Spinal cord (tissue), 10 donors: ENCODE measurements around the gene ETFRF1. TPM values are rescaled to one million over a fixed set of nuclear protein-coding genes. Genes with fewer than 3 reads are reported as not detected.

Experiments
- DNase-seq, 6 donors: peaks; one replicate each; pipeline versions ENCODE4 v3.0.0 to v3.0.0-alpha.2; 2013 to 2015; ENCODE audit warnings: low spot score in 6 of 6, low read depth in 4 of 6
- H3K27ac ChIP-seq: one replicate; pipeline ENCODE4 v1.5.1; 2013; ENCODE audit warnings: low read depth, low read length, control low read depth
- H3K27me3 ChIP-seq: one replicate; pipeline ENCODE4 v1.6.1; 2013; ENCODE audit warnings: low read length; ENCODE audit not compliant: control insufficient read depth, insufficient read depth
- H3K36me3 ChIP-seq: one replicate; pipeline ENCODE4 v1.6.1; 2013; ENCODE audit warnings: low read length; ENCODE audit not compliant: control insufficient read depth, insufficient read depth
- H3K4me1 ChIP-seq: one replicate; pipeline ENCODE4 v1.6.1; 2013; ENCODE audit warnings: low read length; ENCODE audit not compliant: control insufficient read depth, insufficient read depth
- H3K4me3 ChIP-seq: one replicate; pipeline ENCODE4 v1.5.1; 2013; ENCODE audit warnings: low read depth, low read length, control low read depth
- H3K9me3 ChIP-seq: one replicate; pipeline ENCODE4 v1.6.1; 2013; ENCODE audit warnings: low read length; ENCODE audit not compliant: control insufficient read depth, insufficient read depth
- WGBS: methylation state at CpG from one replicate; pipeline ENCODE4 v1.1.5; 2013; ENCODE audit warnings: missing lambda C conversion rate; ENCODE audit not compliant: insufficient coverage; 5-methylcytosine and 5-hydroxymethylcytosine counted together
- long read RNA-seq, 4 donors: transcript quantifications; one replicate each; lab custom pipeline, GENCODE V29; 2026
- polyA plus RNA-seq, 2 donors: library from polyadenylated mRNA; unstranded; fragments of 120-200 nt; gene quantifications; one replicate each; pipeline ENCODE4 v1.2.1, GENCODE V29; 2013; ENCODE audit not compliant: insufficient read length in 2 of 2
- total RNA-seq, 2 donors: library from RNA; depleted of rRNA in 1 of 2; stranded (reverse); fragments of 120-200 nt in 1 of 2; fragments of >200 nt in 1 of 2; gene quantifications; one replicate each; pipeline versions ENCODE4 v1.2.3 to v1.2.4, GENCODE V29; 2013 to 2014
- donor health status: healthy.

The ETFRF1 gene, protein sequence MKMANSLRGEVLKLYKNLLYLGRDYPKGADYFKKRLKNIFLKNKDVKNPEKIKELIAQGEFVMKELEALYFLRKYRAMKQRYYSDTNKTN
- 10 to 100 TPM; 33.9 to 55.8 TPM for total RNA-seq
- 10 to 100 TPM; 53.1 to 68.8 TPM for polyA plus RNA-seq
- long read RNA-seq, donor 1, transcript ETFRF1-201 (3 exons, 1,134 nt): major isoform, 40 of 79 reads
- long read RNA-seq, donor 1, transcript ETFRF1-211 (3 exons, 1,259 nt): minor isoform, 6 of 79 reads
- long read RNA-seq, donor 1, partial matches to known transcripts: 27 of 79 reads
- long read RNA-seq, donor 1, other reads (novel, unspliced or antisense): 0 of 79 reads
- long read RNA-seq, donor 2, transcript ETFRF1-201 (3 exons, 1,134 nt): major isoform, 10 of 13 reads
- long read RNA-seq, donor 2, partial matches to known transcripts: 0 of 13 reads
- long read RNA-seq, donor 2, other reads (novel, unspliced or antisense): 0 of 13 reads
- long read RNA-seq, donor 3, transcript ETFRF1-201 (3 exons, 1,134 nt): major isoform, 14 of 20 reads
- long read RNA-seq, donor 3, transcript ETFRF1-211 (3 exons, 1,259 nt): minor isoform, 5 of 20 reads
- long read RNA-seq, donor 3, partial matches to known transcripts: 0 of 20 reads
- long read RNA-seq, donor 3, other reads (novel, unspliced or antisense): 0 of 20 reads
- long read RNA-seq, donor 4, transcript ETFRF1-201 (3 exons, 1,134 nt): major isoform, 27 of 40 reads
- long read RNA-seq, donor 4, partial matches to known transcripts: 12 of 40 reads
- long read RNA-seq, donor 4, other reads (novel, unspliced or antisense): 0 of 40 reads

DNA sequence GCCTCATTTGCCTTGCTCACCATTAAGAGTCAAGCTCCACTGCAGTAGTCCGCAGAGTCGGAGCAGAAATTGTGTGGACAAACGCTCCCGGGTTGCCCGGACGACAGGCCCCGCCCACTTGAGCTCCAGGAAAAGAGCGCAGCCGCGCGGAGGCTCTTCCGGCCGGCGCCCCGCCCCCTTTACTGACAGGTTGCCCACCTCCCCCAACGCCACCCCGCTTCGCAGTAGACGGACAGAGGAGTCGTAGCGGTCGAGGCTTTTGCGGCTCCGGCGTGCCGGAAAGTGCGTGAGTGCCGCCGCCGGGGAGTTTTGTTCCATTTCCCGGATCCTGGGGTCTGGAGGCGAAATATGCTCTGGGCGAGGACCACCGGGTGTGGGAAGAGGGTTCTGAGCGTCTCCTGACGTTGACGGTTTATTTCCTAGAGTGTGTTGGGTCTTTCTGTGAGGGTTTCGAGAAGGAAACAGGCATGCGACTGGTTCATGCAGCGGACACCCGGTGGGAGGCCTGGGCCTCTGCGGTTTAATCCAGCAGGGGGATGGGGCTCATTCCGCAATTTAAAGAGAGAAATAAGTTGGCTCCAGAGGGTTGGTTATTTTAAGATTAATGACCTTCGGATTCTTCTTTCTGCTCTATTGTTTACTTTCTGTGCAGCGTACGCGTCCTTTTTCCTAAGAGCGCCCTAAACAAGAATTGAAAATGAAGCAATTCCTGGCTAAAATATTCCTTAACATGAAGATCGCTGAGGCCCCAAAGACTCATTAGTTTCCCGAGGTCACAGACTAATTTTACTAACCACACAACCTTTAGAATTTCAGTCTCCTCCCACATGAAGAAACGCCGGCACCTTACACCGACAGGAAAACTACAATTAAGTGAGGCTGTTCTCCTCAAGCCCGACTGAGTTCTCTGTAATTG lies at the start of gene ETFRF1, which contains the start of gene DNAI7:
Gene ETFRF1 (plus strand): TSS at position 182 of the 916 bp plus-strand sequence. CDS start 8,720 bp downstream, outside the sequence.
Gene DNAI7 (minus strand): TSS at position 105 of the 916 bp plus-strand sequence. CDS start 82 bp downstream, at position 23.
- H3K4me1 ChIP-seq: no peaks in the 10 kb centered on the region
- peak; percentile 82 to 99 (median 93) for DNase-seq
- no peaks in the 10 kb centered on the region for H3K9me3 ChIP-seq
- under 1% methylated on average over 52 of the region's 54 CpGs for WGBS
- H3K27me3 ChIP-seq: no peaks in the 10 kb centered on the region
- peak within 1 kb of the TSS; percentile 98 for H3K27ac ChIP-seq
- H3K36me3 ChIP-seq: no peaks in the 10 kb centered on the region
- H3K4me3 ChIP-seq: peak within 1 kb of the TSS; percentile 89

DNA sequence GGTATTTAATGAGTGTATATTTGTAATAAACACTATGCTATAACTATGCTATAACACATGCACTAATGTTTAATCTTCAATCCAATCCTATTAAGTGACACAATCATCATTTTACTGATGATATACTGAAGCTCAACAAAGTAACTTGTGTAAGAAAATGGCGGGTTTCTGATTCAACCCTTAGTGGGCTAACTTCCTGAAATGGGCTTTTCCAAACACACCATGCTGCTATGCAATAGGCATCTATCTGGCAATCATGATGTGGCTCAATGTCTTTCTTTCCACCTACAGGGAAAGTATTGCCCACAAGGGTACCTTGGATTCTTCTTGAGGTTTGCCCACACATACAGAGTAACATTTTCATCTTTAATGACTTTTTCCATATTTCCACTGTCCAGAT lies 48.4 kb upstream of the ETFRF1 start:
- H3K27me3 ChIP-seq: no peaks in the 10 kb centered on the region
- H3K4me3 ChIP-seq: no peak overlapping the region
- WGBS: no CpG with 5 or more reads among the region's 1 CpG
- DNase-seq: no peak
- no peaks in the 10 kb centered on the region for H3K9me3 ChIP-seq
- no peaks in the 10 kb centered on the region for H3K4me1 ChIP-seq
- no peaks in the 10 kb centered on the region for H3K36me3 ChIP-seq
- no peak overlapping the region for H3K27ac ChIP-seq

DNA sequence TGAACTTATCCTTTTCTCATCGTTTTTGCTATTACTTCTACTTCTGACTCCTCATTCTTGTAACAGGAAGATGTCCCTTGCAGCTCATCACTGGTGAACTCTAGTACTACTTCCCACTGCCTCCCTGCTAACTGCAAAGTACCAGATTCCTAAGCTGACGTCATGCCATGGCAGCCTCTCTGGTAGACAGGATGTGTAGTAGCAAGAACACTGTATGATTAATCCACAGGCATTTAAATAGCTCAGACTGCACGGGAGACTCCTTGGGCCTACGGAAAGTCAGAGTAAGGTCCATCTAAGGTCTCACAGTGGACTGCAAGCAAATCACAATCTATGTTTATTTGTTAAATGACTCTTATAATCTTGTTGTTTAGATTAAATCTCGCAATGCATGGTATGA lies 43.6 kb upstream of the ETFRF1 start:
- WGBS: 56% methylated on average over 2 of the region's 5 CpGs

GRCh38 chr12:25152055-25152454 lies 43.0 kb upstream of the ETFRF1 start:
- Histone ChIP-seq H3K27ac (no peak overlapping the region), H3K27me3 (no peaks in the 10 kb centered on the region), H3K4me1 (no peaks in the 10 kb centered on the region), H3K36me3 (no peaks in the 10 kb centered on the region), H3K4me3 (no peak overlapping the region), H3K9me3 (no peaks in the 10 kb centered on the region)
- WGBS: no CpG with 5 or more reads among the region's 5 CpGs
- no peak for DNase-seq

More for the DNA sequence above, 43.6 kb upstream of the ETFRF1 start:
- Histone ChIP-seq H3K36me3 (no peaks in the 10 kb centered on the region), H3K4me3 (no peak overlapping the region), H3K9me3 (no peaks in the 10 kb centered on the region), H3K4me1 (no peaks in the 10 kb centered on the region), H3K27me3 (no peaks in the 10 kb centered on the region), H3K27ac (no peak overlapping the region)
- DNase-seq: peak in 2 of 6 donors; percentile 13 to 36

DNA sequence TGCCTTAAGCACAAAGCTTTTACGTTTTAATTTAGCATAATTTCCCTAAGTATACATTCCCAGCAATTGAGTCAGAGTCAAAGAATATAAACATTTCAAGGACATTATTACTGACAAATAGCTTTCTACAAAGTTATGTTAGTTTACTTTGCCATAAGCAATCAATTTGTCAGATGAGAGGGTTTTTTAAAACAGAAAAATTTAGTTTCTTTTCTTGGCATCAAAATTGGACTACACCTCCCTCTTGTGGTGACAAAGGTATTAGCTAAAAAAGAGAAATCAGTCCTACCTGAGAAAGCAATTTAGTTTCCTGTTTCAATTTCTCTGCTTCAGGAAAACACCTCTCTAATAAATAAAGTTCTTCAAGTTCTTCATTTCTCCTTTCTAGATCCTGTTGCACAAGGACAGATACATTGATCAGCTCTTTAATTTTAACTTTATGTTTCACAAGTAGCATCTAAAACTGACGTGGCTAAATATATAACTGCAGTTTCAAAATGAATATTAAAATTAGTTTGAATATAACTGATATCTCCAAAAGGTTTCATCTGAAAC lies 39.9 kb upstream of the ETFRF1 start:
- DNase-seq: peak in 5 of 6 donors; percentile 6 to 71 (median 14)
- H3K27ac ChIP-seq: no peak overlapping the region
- no peaks in the 10 kb centered on the region for H3K27me3 ChIP-seq
- no peak overlapping the region for H3K4me3 ChIP-seq
- H3K9me3 ChIP-seq: no peaks in the 10 kb centered on the region
- H3K4me1 ChIP-seq: no peaks in the 10 kb centered on the region
- no peaks in the 10 kb centered on the region for H3K36me3 ChIP-seq
- no CpG with 5 or more reads among the region's 2 CpGs for WGBS

DNA sequence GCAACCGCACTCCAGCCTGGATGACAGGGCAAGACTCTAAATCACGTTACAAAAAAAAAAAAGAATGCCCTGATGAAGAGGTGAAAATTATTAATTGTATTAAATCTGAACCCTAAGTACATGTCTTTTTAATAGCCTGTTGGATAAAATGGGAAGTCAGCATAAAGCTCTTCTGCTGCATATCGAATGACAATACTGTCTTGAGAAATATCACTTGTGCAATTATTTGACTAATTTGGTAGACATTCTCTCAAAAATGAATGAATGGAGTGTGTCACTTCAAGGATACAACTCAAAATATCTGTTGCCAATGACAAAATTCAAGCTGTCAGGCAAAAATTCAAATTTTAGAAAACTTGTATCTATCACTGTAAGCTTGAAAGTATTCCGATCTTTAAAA lies 39.0 kb upstream of the ETFRF1 start:
- no peak overlapping the region for H3K4me3 ChIP-seq
- no peaks in the 10 kb centered on the region for H3K9me3 ChIP-seq
- no peak overlapping the region for H3K27ac ChIP-seq
- WGBS: 95% methylated on average over 2 of the region's 4 CpGs
- no peaks in the 10 kb centered on the region for H3K4me1 ChIP-seq
- DNase-seq: no peak
- H3K27me3 ChIP-seq: no peaks in the 10 kb centered on the region
- H3K36me3 ChIP-seq: no peaks in the 10 kb centered on the region

DNA sequence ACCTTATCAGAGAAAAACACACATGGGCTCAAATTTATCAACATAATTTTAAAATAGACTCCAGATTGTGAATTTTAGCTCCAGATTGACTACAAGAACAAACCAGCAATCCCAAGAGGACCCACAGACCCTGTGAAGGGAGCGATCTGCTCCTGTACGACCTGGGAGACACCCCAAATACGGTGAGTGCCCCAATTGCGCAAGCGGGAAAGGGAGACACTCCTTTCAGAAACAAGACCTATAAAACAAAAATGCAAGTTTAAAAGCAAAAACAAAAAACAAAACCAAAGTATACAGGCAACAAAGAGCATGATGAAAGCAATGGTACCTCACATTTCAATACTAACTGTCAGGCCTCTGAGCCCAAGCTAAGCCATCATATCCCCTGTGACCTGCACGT lies 32.2 kb upstream of the ETFRF1 start:
- Histone ChIP-seq H3K9me3 (no peaks in the 10 kb centered on the region), H3K27me3 (no peaks in the 10 kb centered on the region), H3K4me1 (no peaks in the 10 kb centered on the region), H3K27ac (no peak overlapping the region), H3K4me3 (no peak overlapping the region), H3K36me3 (no peaks in the 10 kb centered on the region)
- WGBS: 96% methylated on average over 4 of the region's 6 CpGs
- DNase-seq: no peak

GRCh38 chr12:25182765-25183164 lies 12.3 kb upstream of the ETFRF1 start:
- 90% methylated on average over 3 of the region's 3 CpGs for WGBS
- no peak overlapping the region for H3K4me3 ChIP-seq
- H3K36me3 ChIP-seq: no peaks in the 10 kb centered on the region
- H3K27ac ChIP-seq: no peak overlapping the region
- no peaks in the 10 kb centered on the region for H3K27me3 ChIP-seq
- no peak for DNase-seq
- H3K4me1 ChIP-seq: no peaks in the 10 kb centered on the region
- peaks cover 2% of the 10 kb centered on the region for H3K9me3 ChIP-seq

- no peak for DNase-seq
- H3K4me3 ChIP-seq: no peak overlapping the region
- H3K36me3 ChIP-seq: no peaks in the 10 kb centered on the region
- H3K27me3 ChIP-seq: no peaks in the 10 kb centered on the region
- H3K27ac ChIP-seq: no peak overlapping the region
- H3K4me1 ChIP-seq: no peaks in the 10 kb centered on the region
- no CpG with 5 or more reads among the region's 2 CpGs for WGBS
- H3K9me3 ChIP-seq: peaks cover 2% of the 10 kb centered on the region
Observed at GRCh38 chr12:25184132-25184531, 10.9 kb upstream of the ETFRF1 start.
